GM12865 (cell line): ENCODE measurements around the gene HGF.

Source experiments
- DNase-seq: peaks from one replicate; pipeline ENCODE4 v3.0.0; 2010; ENCODE audit warnings: low read depth
- H3K4me3 ChIP-seq: 2 replicates; pipeline ENCODE4 v1.5.1; 2011; ENCODE audit warnings: mild to moderate bottlenecking, low read depth, low read length, control low read depth
- TF ChIP-seq, protein P1 (sequence below): IDR thresholded peaks from 2 replicates; pipeline ENCODE4 v1.5.1; 2011; ENCODE audit warnings: low read length, control low read depth, low read depth, inconsistent platforms; ENCODE audit not compliant: insufficient read depth; ENCODE audit errors: missing control alignments

The HGF gene

DNA sequence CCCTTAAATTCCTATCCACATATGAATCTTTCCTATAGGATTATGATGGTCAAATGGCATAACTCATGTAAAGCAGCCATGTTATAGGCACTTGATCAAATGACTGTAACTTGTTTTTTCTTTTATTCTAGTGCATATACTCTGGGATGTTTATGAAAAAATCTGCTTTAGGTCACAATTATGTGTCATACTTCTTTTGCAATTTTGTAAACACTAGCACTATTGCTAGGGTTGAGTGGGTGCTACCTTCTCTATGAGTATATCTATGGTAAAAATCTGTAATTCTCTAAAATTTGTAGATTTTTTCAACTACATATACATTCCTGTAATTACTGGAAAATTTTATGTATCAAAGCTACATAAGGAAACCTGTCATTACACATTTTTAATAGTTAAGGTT, 50.0 kb downstream of the HGF start:
- DNase-seq: no peak

DNA sequence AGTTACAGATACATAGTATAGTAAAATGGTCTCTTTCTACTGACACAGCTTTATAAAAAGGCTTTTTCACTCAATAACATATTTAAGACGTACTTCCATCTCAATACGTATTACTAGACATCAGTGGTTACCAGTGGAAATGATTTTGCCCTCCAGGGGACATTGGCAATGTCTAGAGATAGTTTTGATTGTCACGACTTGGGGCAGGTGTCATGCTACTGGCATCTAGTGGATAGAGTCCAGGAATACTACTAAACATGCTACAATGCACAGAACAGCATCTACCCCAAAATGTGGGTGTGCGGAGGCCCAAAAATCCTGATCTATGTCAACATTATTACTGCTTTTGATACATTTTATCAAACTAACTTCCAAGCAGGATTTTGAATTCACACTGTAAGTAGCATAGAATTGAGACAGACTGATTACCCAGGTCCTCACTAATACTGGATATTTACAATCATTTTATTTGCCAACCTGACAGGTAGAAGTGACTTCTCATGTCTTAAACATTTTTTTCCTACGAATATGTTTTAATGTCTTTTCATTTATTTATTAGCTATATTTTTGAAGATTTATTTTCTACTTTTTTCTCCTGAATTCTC, 53.8 kb downstream of the HGF start:
- H3K4me3 ChIP-seq: no peak overlapping the region
- DNase-seq: peak; percentile 54
- TF ChIP-seq, protein P1, sequence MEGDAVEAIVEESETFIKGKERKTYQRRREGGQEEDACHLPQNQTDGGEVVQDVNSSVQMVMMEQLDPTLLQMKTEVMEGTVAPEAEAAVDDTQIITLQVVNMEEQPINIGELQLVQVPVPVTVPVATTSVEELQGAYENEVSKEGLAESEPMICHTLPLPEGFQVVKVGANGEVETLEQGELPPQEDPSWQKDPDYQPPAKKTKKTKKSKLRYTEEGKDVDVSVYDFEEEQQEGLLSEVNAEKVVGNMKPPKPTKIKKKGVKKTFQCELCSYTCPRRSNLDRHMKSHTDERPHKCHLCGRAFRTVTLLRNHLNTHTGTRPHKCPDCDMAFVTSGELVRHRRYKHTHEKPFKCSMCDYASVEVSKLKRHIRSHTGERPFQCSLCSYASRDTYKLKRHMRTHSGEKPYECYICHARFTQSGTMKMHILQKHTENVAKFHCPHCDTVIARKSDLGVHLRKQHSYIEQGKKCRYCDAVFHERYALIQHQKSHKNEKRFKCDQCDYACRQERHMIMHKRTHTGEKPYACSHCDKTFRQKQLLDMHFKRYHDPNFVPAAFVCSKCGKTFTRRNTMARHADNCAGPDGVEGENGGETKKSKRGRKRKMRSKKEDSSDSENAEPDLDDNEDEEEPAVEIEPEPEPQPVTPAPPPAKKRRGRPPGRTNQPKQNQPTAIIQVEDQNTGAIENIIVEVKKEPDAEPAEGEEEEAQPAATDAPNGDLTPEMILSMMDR: peak; percentile 44

More for the DNA sequence above, 50.0 kb downstream of the HGF start:
- TF ChIP-seq, protein P1: no peak
- H3K4me3 ChIP-seq: no peak overlapping the region

DNA sequence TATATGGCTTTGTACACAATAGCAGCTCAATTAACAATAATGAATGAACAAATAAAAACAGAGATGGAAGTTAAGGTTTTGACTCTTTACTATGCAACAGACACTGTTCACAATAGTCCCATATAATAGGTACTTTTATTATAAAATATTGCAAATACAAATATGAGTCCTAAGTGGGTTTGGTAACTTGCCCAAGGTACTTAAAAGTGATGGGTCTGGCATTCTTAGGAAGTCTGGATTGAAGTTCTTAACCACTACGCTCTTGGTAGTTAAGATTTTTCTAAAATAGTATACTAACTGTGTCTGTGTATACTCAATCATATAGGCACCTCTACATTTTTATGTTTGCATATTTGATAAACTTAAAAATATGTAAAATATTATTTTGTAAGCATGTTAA, 55.5 kb downstream of the HGF start:
- DNase-seq: no peak
- H3K4me3 ChIP-seq: no peak overlapping the region
- TF ChIP-seq, protein P1: no peak

DNA sequence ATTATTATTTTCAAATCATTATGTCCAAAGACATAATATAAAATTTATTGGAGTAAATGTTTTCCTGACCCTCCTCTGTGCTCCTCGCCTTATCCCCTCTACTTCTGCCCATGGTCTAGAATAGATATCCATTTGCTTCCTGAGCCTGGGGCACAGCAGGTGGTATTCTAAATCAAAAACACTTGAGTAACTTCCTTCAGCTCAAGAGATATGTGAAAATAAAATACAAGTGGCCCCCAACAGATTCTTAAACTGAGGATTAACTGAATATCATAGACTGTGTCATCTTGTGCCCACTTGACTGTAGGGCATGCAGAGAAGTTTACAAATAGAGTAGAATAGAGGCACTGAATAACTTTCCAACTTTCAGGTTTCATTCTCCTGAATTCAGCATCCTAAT, 59.1 kb downstream of the HGF start:
- H3K4me3 ChIP-seq: no peak overlapping the region
- TF ChIP-seq, protein P1: no peak
- no peak for DNase-seq

DNA sequence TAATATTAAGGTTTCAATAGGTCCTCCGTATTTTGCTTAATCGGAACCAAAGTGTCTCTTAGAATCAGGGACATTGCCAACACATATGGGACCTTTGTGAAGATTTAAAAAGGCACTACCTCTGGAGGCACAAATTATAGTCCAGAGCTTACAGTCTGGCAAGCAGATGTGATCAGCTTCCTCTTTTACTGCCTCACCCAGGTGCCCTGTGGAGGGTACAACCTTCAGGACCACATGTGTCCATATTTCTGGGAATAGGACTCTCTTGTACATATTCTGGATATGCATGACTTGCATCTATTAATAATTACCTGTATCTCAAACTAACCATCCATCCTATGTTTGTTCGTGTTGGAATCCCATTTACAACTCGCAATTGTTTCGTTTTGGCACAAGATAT, 60.0 kb downstream of the HGF start:
- no peak for DNase-seq
- TF ChIP-seq, protein P1: no peak
- H3K4me3 ChIP-seq: no peak overlapping the region

DNA sequence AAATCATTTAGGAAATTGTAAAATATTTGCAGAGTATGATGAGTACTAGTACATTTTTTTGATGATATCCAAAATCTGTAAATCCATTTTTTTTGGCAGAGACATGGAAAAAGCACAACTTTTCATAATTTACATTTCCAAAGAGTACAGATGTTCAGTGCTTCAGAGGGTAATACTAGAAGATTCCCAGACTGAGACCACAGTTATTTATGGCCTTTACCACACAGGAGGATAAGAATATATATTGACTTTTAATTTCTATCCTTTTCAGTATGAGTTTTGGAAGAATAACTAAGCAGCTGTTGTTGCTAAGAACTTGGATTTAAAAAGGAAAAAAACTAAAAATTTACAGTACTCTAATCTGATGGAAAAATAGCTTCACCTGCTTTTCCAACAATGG, 61.9 kb downstream of the HGF start:
- no peak for DNase-seq

More for the DNA sequence above, 61.9 kb downstream of the HGF start:
- TF ChIP-seq, protein P1: no peak
- H3K4me3 ChIP-seq: no peak overlapping the region
